Spleen (tissue), 7 donors: ENCODE results near the gene HOXD8.

Experiments
- POLR2A ChIP-seq, 3 donors: fragments of 450-650 bp; IDR thresholded peaks; one replicate each; pipeline ENCODE4 v1.5.1; 2017; ENCODE audit warnings: antibody characterized with exemption in 3 of 3, mild to moderate bottlenecking in 1 of 3
- POLR2AphosphoS5 ChIP-seq, 3 donors: sonication (generic); formaldehyde crosslinking; IDR thresholded peaks; one replicate each; pipeline ENCODE4 v1.5.1; 2017; ENCODE audit warnings: antibody characterized with exemption in 3 of 3
- TF ChIP-seq, protein P1 (sequence below), 11 experiments: fragments of 200-600 bp in 7 of 11; fragments of 450-650 bp in 4 of 11; sonication (generic) in 4 of 11; IDR thresholded peaks in 8 of 11; conservative IDR thresholded peaks in 3 of 11; 1 replicate in 7 of 11; 2 replicates in 4 of 11; pipeline versions ENCODE4 v1.4.0 to v1.8.0; 2016 to 2021; ENCODE audit warnings: antibody characterized with exemption in 11 of 11, inconsistent platforms in 4 of 11, mild to moderate bottlenecking in 1 of 11
- donor health status: DM: no; HTN: no; CAD: no; lungs with moderate emphysema.
- donor health status: DM: no; HTN: no; CAD: no.
- donor health status: DM: no; HTN: no; CAD: no.

DNA sequence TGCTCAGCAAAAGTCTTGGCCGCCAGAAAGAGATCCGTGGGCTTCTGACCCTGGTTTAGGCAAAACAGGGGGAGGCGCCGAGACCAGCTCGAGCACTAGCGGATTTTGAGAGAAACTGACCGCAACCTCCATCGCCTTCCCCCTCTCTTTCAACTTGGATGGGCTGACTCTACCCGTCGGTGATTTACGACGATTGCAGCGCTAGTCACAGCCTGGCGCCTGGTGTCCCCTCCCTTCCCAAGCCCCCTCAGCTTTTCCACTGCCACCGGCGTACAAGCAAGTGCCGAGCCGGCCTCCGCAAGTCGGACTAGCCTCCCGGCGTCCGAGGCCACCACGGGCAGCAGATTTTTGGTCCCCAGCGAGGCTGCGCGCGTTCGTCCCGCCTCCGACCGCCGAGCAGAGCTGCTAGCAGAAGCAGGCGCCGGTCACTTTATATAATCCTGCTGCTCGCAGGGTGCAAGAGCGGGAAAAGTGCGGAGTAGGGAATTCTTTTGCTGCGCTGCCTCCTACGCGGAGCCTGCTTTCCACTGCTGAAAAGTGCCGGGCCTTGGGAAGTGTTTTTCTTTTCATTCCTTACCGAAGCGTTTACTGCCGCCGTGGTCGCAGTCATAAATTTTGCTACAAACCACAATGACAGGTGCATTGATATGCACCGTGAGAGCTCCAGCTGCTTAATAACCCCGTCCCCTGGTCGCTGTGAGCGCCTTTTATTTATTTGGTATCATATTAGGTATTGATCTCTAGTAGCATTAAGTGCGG, 35.3 kb downstream of the HOXD8 start:
- TF ChIP-seq, protein P1, sequence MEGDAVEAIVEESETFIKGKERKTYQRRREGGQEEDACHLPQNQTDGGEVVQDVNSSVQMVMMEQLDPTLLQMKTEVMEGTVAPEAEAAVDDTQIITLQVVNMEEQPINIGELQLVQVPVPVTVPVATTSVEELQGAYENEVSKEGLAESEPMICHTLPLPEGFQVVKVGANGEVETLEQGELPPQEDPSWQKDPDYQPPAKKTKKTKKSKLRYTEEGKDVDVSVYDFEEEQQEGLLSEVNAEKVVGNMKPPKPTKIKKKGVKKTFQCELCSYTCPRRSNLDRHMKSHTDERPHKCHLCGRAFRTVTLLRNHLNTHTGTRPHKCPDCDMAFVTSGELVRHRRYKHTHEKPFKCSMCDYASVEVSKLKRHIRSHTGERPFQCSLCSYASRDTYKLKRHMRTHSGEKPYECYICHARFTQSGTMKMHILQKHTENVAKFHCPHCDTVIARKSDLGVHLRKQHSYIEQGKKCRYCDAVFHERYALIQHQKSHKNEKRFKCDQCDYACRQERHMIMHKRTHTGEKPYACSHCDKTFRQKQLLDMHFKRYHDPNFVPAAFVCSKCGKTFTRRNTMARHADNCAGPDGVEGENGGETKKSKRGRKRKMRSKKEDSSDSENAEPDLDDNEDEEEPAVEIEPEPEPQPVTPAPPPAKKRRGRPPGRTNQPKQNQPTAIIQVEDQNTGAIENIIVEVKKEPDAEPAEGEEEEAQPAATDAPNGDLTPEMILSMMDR (IDR thresholded peaks at IDR 0.05 in 8 of 11, conservative IDR thresholded peaks at IDR 0.05 in 3 of 11), result no peak
- TF ChIP-seq POLR2AphosphoS5 (IDR thresholded peaks at IDR 0.05) (peak in 1 of 3 donors; percentile 14), POLR2A (IDR thresholded peaks at IDR 0.05) (no peak)
